Measurements from ENCODE around the gene ENSA.
A peak's percentile ranks its signal among the peaks of the same experiment; 100 is the strongest.
"Not testable (repeated sequence)": the region's sequence is repeated elsewhere in the genome, so short reads cannot be mapped to it uniquely, and the experiment has no call there.

Gene ENSA

GRCh38 chr1:150621497-150622302 is 7.7 kb downstream of the ENSA start:
- DNase-seq, result peak; percentile 43

- no peak for DNase-seq
Observed at GRCh38 chr1:150620919-150621318, 8.5 kb downstream of the ENSA start.

GRCh38 chr1:150619576-150620509 is 9.6 kb downstream of the ENSA start:
- no peak for DNase-seq

GRCh38 chr1:150615346-150616201 is 13.8 kb downstream of the ENSA start:
- DNase-seq, result no peak

GRCh38 chr1:150613061-150613920 is 16.1 kb downstream of the ENSA start:
- peak; percentile 29 for DNase-seq

GRCh38 chr1:150612014-150612345 is 17.4 kb downstream of the ENSA start:
- DNase-seq, result no peak

- DNase-seq, result no peak
Observed at GRCh38 chr1:150610576-150610975, 18.8 kb downstream of the ENSA start.

- DNase-seq, result no peak
Observed at GRCh38 chr1:150609732-150610131, 19.7 kb downstream of the ENSA start.

- no peak for DNase-seq
Observed at GRCh38 chr1:150606463-150607142, 22.8 kb downstream of the ENSA start.

- DNase-seq, result not testable (repeated sequence)
Observed at GRCh38 chr1:150605451-150605731, 24.0 kb downstream of the ENSA start.

- DNase-seq, result no peak
Observed at GRCh38 chr1:150604226-150604588, 25.2 kb downstream of the ENSA start.

GRCh38 chr1:150603711-150604110 is 25.7 kb downstream of the ENSA start:
- no peak for DNase-seq

- DNase-seq, result not testable (repeated sequence)
Observed at GRCh38 chr1:150602372-150602771, 27.0 kb downstream of the ENSA start.

GRCh38 chr1:150601540-150601939 is 27.9 kb downstream of the ENSA start:
- no peak for DNase-seq

- not testable (repeated sequence) for DNase-seq
Observed at GRCh38 chr1:150598346-150598745, 31.1 kb downstream of the ENSA start.

- DNase-seq, result no peak
Observed at GRCh38 chr1:150596976-150597375, 32.4 kb downstream of the ENSA start.

GRCh38 chr1:150596095-150596892 is 33.1 kb downstream of the ENSA start:
- no peak for DNase-seq

- no peak for DNase-seq
Observed at GRCh38 chr1:150582371-150582770, 47.0 kb downstream of the ENSA start.

- not testable (repeated sequence) for DNase-seq
Observed at GRCh38 chr1:150581962-150582361, 47.5 kb downstream of the ENSA start.

GRCh38 chr1:150581437-150581836 is 48.0 kb downstream of the ENSA start:
- DNase-seq, result not testable (repeated sequence)

GRCh38 chr1:150580966-150581365 is 48.4 kb downstream of the ENSA start:
- not testable (repeated sequence) for DNase-seq
